Ramos (cell line): ENCODE measurements around the gene OIT3.
"Not testable (repeated sequence)": the region's sequence is repeated elsewhere in the genome, so short reads cannot be mapped to it uniquely, and the experiment has no call there.

Experiments
- in situ Hi-C: fragments of 300-500 bp; cut with MboI; formaldehyde crosslinking; loops from one replicate; pipeline ENCODE4 v1.14.3; 2022; ENCODE audit warnings: low sequenced_read_pairs; ENCODE audit not compliant: unreplicated experiment

OIT3 gene

DNA sequence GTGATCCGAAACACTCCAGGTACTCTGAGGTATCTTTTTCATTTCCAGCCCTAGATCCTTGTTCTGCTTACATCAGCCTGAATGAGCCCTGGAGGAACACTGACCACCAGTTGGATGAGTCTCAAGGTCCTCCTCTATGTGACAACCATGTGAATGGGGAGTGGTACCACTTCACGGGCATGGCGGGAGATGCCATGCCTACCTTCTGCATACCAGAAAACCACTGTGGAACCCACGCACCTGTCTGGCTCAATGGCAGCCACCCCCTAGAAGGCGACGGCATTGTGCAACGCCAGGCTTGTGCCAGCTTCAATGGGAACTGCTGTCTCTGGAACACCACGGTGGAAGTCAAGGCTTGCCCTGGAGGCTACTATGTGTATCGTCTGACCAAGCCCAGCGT is 5.1 kb downstream of the OIT3 start:
- in situ Hi-C loops: no loop called here

GRCh38 chr10:72899545-72899944 is 6.0 kb downstream of the OIT3 start:
- in situ Hi-C loops: no loop called here

DNA sequence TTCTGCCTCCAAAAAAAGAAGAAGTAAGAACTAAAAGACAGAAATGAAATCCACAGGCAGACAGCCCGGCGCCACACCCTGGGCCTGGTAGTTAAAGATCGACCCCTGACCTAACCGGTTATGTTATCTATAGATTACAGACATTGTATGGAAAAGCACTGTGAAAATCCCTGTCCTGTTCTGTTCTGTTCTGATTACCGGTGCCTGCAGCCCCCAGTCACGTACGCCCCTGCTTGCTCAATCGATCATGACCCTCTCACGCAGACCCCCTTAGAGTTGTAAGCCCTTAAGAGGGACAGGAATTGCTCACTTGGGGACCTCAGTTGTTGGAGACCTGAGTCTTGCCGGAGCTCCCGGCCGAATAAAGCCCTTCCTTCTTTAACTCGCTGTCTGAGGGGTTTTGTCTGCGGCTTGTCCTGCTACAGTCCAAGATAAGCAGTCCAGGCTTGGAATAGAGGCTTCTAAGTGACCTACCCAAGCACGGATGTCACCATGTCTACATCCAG is 10.5 kb downstream of the OIT3 start:
- in situ Hi-C loops: not testable (repeated sequence)

- in situ Hi-C loops: no loop called here
Measured at GRCh38 chr10:72904806-72905205, 11.3 kb downstream of the OIT3 start.

- in situ Hi-C loops: no loop called here
Measured at GRCh38 chr10:72906446-72906845, 12.9 kb downstream of the OIT3 start.

GRCh38 chr10:72910705-72911104 is 17.2 kb downstream of the OIT3 start:
- in situ Hi-C loops: no loop called here

DNA sequence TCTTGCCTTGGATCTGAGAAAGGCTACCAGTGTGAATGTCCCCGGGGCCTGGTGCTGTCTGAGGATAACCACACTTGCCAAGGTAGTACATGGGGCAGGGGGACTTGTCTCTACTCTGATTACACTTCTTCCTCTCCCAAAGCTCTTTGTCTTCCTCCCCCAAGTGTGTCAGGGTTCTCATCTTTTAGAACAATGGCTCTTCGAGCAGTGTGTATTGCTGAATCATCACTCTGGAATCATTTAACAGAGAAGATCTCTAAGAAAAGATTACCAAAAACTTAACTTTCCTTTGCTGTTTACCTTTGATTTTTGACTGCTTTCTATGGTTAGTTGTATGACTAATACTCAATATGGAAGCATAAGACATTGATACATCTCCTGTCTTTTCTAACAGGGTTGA is 18.2 kb downstream of the OIT3 start:
- in situ Hi-C loops: no loop called here

DNA sequence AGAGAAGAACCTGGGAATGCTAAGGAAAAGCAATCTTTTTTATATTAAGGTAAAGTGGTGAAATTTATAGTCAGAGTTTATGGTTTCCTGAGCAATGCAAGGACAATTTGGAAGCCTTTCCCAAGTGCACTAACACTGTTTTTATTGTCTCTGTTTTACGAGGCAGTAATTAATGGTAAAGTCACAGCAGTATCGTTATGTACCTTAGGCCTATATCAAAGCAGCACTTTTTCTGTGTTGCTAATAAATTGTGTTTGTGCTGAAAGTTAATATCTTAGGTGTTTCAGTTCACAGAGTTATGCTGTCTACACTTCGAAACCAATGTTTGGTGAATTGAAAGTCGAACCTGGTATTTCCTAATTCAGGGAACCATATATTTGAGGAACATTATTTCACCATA is 19.2 kb downstream of the OIT3 start:
- in situ Hi-C loops: no loop called here

- in situ Hi-C loops: no loop called here
Measured at GRCh38 chr10:72913287-72913686, 19.7 kb downstream of the OIT3 start.

- in situ Hi-C loops: not testable (repeated sequence)
Measured at GRCh38 chr10:72917201-72917600, 23.7 kb downstream of the OIT3 start.

- in situ Hi-C loops: not testable (repeated sequence)
Measured at GRCh38 chr10:72917803-72918332, 24.3 kb downstream of the OIT3 start.

DNA sequence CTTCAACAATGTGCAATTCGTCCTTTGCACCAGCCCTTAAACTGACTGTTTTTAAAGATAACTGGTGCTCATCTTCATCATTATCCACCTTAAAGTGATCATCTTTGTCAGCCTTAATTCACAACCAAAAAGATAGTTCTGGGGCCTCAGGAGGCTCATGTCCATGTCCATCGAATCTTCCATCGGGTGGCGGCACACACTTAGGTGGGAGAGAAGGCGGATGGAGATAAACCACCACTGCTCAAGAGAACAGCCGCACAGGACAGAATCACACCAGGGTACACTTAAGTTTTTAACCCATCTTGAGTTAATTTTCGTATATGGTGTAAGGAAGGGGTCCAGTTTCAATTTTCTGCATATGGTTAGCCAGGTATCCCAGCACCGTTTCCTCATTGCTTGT is 24.8 kb downstream of the OIT3 start:
- in situ Hi-C loops: no loop called here

DNA sequence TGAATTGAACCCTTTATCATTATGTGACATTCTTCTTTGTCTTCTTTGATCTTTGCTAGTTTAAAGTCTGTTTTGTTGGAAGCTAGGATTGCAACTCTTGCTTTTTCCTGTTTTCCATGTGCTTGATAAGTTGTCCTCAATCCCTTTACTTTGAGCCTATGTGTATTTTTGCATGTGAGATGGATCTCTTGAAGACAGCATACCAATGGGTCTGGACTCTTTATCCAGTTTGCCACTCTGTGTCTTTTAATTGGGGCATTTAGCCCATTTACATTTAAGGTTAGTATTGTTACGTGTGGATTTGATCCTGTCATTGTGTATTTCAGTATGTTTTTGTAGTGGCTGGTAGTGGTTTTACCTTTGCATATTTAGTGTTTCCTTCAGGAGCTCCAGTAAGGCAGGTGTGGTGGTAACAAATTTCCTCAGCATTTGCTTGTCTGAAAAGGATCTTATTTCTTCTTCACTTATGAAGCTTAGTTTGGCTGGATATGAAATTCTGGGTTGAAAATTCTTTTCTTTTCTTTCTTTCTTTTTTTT is 27.7 kb downstream of the OIT3 start:
- in situ Hi-C loops: not testable (repeated sequence)

DNA sequence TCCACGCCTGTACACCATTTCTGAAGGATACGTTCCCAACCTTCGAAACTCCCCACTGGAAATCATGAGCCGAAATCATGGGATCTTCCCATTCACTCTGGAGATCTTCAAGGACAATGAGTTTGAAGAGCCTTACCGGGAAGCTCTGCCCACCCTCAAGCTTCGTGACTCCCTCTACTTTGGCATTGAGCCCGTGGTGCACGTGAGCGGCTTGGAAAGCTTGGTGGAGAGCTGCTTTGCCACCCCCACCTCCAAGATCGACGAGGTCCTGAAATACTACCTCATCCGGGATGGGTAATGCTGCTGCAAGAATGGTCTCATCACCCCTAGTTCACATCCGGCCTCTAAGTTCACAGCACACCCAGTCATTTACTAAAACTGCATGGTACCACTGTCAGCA is 30.8 kb downstream of the OIT3 start:
- in situ Hi-C loops: no loop called here

- in situ Hi-C loops: no loop called here
Measured at GRCh38 chr10:72925951-72926465, 32.5 kb downstream of the OIT3 start.

- in situ Hi-C loops: no loop called here
Measured at GRCh38 chr10:72927485-72927884, 33.9 kb downstream of the OIT3 start.

DNA sequence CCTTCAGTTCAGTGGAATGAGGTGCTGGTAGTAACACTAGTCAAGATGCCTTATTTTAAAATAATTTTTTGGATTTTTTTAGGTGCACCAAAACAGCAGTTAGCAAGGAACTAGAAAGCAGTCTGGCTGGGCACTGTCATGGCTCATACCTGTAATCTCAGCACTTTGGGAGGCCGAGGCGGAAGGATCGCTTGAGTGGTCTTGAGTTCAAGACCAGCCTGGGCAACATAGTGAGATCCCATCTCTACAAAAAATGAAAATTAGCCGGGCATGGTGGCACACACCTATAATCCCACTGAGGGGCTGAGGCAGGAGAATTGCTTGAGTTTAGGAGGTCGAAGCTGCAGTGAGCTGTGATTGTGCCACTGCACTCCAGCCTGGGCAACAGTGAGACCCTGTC is 35.3 kb downstream of the OIT3 start:
- in situ Hi-C loops: no loop called here

DNA sequence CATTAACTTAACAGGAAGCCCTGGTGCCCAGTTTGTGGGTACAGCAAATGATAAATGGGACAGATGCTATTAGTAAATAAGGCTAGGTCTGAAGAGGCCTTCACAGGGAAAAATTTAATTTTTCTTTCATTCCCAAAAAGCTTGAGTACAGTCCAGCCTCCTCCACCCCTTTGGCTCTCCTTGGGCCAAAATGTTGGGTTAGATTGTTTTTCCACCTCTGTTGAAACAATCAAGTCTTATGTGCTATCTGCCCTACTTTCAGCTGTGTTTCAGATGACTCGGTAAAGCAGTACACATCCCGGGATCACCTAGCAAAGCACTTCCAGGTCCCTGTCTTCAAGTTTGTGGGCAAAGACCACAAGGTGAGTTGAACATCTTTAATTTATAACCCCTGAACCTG is 36.7 kb downstream of the OIT3 start:
- in situ Hi-C loops: no loop called here

- in situ Hi-C loops: no loop called here
Measured at GRCh38 chr10:72932259-72933015, 38.9 kb downstream of the OIT3 start.

- in situ Hi-C loops: no loop called here
Measured at GRCh38 chr10:72935361-72935760, 41.8 kb downstream of the OIT3 start.

- in situ Hi-C loops: no loop called here
Measured at GRCh38 chr10:72943498-72944234, 50.1 kb downstream of the OIT3 start.
